ENCODE results near the gene ARL6IP5.

ARL6IP5 gene

GRCh38 chr3:69085833-69086722 lies 1.3 kb downstream of the ARL6IP5 start:
- peak; percentile 93 for DNase-seq

GRCh38 chr3:69087030-69087791 lies 2.5 kb downstream of the ARL6IP5 start:
- DNase-seq: no peak

- DNase-seq: peak; percentile 49
Observed at GRCh38 chr3:69088063-69088462, 3.3 kb downstream of the ARL6IP5 start.

DNA sequence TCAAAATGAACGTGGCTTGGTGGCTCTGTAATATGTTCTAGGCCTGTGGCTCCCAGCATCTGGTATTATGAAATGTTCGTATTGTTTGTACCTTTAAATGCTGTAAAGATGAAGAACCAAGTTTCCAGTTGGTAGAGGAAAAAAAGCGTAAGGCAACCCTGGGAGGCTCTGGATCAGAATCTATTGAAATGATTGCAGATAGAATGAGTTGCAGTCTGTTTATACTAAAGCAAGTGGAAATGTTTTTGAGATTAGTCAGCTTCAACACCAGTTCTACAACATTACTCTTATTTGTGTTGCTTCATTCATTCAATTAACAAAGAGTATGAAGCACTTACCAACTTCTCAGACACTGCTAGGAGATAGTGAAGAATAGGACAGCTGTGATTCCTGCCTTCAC lies 5.3 kb downstream of the ARL6IP5 start:
- DNase-seq: peak; percentile 78

- no peak for DNase-seq
Observed at GRCh38 chr3:69091389-69092029, 6.8 kb downstream of the ARL6IP5 start.

- no peak for DNase-seq
Observed at GRCh38 chr3:69092030-69092516, 7.3 kb downstream of the ARL6IP5 start.

- peak; percentile 57 for DNase-seq
Observed at GRCh38 chr3:69094467-69095205, 9.9 kb downstream of the ARL6IP5 start.

- DNase-seq: no peak
Observed at GRCh38 chr3:69095636-69096035, 10.9 kb downstream of the ARL6IP5 start.

- DNase-seq: no peak
Observed at GRCh38 chr3:69096299-69096698, 11.6 kb downstream of the ARL6IP5 start.

- no peak for DNase-seq
Observed at GRCh38 chr3:69097407-69098086, 12.8 kb downstream of the ARL6IP5 start.

- no peak for DNase-seq
Observed at GRCh38 chr3:69099576-69099975, 14.8 kb downstream of the ARL6IP5 start.

- DNase-seq: no peak
Observed at GRCh38 chr3:69102384-69102783, 17.6 kb downstream of the ARL6IP5 start.

DNA sequence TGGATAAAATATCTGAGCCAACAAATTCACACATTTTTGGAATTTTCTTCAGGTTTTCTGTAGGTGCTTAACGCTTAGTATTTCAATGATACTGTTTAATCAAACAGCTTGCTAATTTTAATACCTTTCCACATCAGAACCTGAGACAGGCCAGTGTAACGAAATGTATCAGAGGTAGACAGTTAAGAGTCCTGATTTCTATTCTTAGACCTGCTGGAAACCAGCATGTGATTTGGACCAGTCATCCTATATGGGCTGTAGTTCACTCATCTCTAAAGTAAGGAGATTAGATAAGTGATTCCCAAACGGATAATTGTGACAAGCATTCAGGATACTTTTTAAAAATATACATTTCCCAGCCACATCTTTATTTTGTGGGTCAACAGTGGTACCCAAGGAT lies 18.4 kb downstream of the ARL6IP5 start:
- no peak for DNase-seq

DNA sequence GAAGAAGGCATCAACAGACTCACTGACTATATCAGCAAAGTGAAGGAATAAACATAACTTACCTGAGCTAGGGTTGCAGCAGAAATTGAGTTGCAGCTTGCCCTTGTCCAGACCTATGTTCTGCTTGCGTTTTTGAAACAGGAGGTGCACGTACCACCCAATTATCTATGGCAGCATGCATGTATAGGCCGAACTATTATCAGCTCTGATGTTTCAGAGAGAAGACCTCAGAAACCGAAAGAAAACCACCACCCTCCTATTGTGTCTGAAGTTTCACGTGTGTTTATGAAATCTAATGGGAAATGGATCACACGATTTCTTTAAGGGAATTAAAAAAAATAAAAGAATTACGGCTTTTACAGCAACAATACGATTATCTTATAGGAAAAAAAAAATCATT lies 19.8 kb downstream of the ARL6IP5 start:
- DNase-seq: no peak

DNA sequence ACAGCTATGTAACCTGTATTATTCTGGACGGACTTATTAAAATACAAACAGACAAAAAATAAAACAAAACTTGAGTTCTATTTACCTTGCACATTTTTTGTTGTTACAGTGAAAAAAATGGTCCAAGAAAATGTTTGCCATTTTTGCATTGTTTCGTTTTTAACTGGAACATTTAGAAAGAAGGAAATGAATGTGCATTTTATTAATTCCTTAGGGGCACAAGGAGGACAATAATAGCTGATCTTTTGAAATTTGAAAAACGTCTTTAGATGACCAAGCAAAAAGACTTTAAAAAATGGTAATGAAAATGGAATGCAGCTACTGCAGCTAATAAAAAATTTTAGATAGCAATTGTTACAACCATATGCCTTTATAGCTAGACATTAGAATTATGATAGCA lies 20.6 kb downstream of the ARL6IP5 start:
- peak; percentile 38 for DNase-seq

DNA sequence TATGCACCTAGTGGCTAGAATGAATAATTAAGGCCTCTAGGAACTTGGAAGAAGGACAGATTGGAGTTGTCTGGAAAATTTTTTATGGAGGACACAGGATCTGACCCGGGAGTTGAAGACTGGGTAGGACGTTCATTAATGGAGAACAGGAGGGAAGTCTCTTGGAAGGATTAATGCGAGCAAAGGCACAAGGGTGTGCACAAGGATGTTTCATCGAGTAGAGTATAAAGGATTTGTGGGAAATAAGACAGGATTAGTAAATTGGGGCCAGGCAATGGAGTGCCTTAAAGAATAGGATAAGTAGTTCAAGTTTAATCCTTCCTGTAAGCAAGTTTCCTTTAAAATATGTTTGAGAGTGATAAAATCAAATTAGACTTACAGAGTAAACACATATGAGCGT lies 23.1 kb downstream of the ARL6IP5 start:
- no peak for DNase-seq

GRCh38 chr3:69108811-69109210 lies 24.1 kb downstream of the ARL6IP5 start:
- DNase-seq: no peak

- no peak for DNase-seq
Observed at GRCh38 chr3:69110941-69111546, 26.3 kb downstream of the ARL6IP5 start.

GRCh38 chr3:69113536-69113935 lies 28.8 kb downstream of the ARL6IP5 start:
- DNase-seq: no peak

- no peak for DNase-seq
Observed at GRCh38 chr3:69115731-69116130, 31.0 kb downstream of the ARL6IP5 start.

DNA sequence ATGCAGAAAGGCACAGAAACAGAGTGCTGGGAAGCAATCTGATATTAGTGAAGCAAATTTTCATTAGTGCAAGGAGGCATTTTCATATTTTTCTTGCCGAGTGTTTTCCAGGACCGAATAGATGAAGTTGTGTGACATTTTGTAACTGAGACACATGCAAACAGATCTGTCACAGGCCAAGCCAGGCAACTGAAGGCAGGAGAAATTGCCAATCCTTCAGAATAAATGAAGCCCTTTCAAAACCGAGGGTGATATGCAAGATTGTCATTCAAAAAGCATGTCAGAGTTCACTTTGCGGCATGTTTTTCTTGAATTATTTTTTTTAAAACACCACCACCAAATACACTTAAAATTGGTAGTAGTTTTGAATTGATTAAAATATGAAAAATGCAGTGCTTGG lies 31.4 kb downstream of the ARL6IP5 start:
- no peak for DNase-seq

GRCh38 chr3:69116897-69117296 lies 32.2 kb downstream of the ARL6IP5 start:
- DNase-seq: no peak
